Forelimb muscle (tissue), 1 donor: ENCODE results near the gene MICAL1. TPM values are rescaled to one million over a fixed set of nuclear protein-coding genes. Genes with fewer than 3 reads are reported as not detected.

Source experiments
- DNase-seq: peaks from one replicate; pipeline ENCODE4 v3.0.0-alpha.2; 2013; ENCODE audit warnings: low read depth
- polyA plus RNA-seq: library from polyadenylated mRNA; unstranded; fragments of 120-200 nt; gene quantifications from one replicate; pipeline ENCODE4 v1.2.1, GENCODE V29; 2013; ENCODE audit not compliant: insufficient read length

Gene MICAL1
- polyA plus RNA-seq, 1 donor: 56.6 TPM

GRCh38 chr6:109453594-109454495 is 1.7 kb downstream of the MICAL1 start:
- no peak for DNase-seq

GRCh38 chr6:109453156-109453555 is 2.4 kb downstream of the MICAL1 start:
- DNase-seq: no peak

- no peak for DNase-seq
Observed at GRCh38 chr6:109452181-109452580, 3.4 kb downstream of the MICAL1 start.

- no peak for DNase-seq
Observed at GRCh38 chr6:109451376-109451775, 4.2 kb downstream of the MICAL1 start.

- no peak for DNase-seq
Observed at GRCh38 chr6:109450801-109451200, 4.8 kb downstream of the MICAL1 start.

GRCh38 chr6:109449795-109450673 is 5.5 kb downstream of the MICAL1 start:
- DNase-seq: no peak

- no peak for DNase-seq
Observed at GRCh38 chr6:109449064-109449794, 6.3 kb downstream of the MICAL1 start.

GRCh38 chr6:109448615-109449014 is 7.0 kb downstream of the MICAL1 start:
- no peak for DNase-seq

- DNase-seq: no peak
Observed at GRCh38 chr6:109447878-109448555, 7.6 kb downstream of the MICAL1 start.

GRCh38 chr6:109447087-109447486 is 8.5 kb downstream of the MICAL1 start:
- DNase-seq: no peak

GRCh38 chr6:109446541-109446940 is 9.0 kb downstream of the MICAL1 start:
- DNase-seq: no peak

- no peak for DNase-seq
Observed at GRCh38 chr6:109446072-109446471, 9.5 kb downstream of the MICAL1 start.

GRCh38 chr6:109445382-109445781 is 10.2 kb downstream of the MICAL1 start:
- DNase-seq: no peak

GRCh38 chr6:109443425-109443950 is 12.1 kb downstream of the MICAL1 start:
- no peak for DNase-seq

- DNase-seq: no peak
Observed at GRCh38 chr6:109442393-109442924, 13.1 kb downstream of the MICAL1 start.

GRCh38 chr6:109441069-109441816 is 14.3 kb downstream of the MICAL1 start:
- DNase-seq: no peak

GRCh38 chr6:109440331-109441068 is 15.1 kb downstream of the MICAL1 start, which contains the start of the genes PPIL6 and SMPD2:
Gene PPIL6 (minus strand): TSS chr6:109440628. CDS start chr6:109440590, 38 bp downstream.
Gene SMPD2 (plus strand): TSS chr6:109440724. CDS start chr6:109441122, 398 bp downstream.
- peak; percentile 85 for DNase-seq

- DNase-seq: no peak
Observed at GRCh38 chr6:109436041-109436440, 19.5 kb downstream of the MICAL1 start.

- no peak for DNase-seq
Observed at GRCh38 chr6:109434456-109434855, 21.1 kb downstream of the MICAL1 start.
